BJ (cell line): ENCODE results near the gene PODNL1. TPM values are rescaled to one million over a fixed set of nuclear protein-coding genes. Genes with fewer than 3 reads are reported as not detected.

Source experiments
- CTCF ChIA-PET: fragments of 350-600 bp; formaldehyde crosslinking; extraction: SDS; loops from one replicate; lab custom pipeline; 2021; ENCODE audit warnings: antibody characterized with exemption, inconsistent platforms; lab: Yijun Ruan, JAX
- POLR2A ChIA-PET: fragments of 300-600 bp; sonication (Branson Sonifier 250); formaldehyde crosslinking; extraction: SDS; loops from one replicate; lab custom pipeline; 2021; ENCODE audit warnings: antibody characterized with exemption; lab: Charles Lee
- DNase-seq: peaks from one replicate; pipeline ENCODE4 v3.0.0-alpha.2; 2011; ENCODE audit warnings: low read depth
- H3K27me3 ChIP-seq: 2 replicates; pipeline ENCODE4 v1.6.0; 2011; ENCODE audit warnings: low read length; ENCODE audit not compliant: control insufficient read depth, insufficient read depth
- H3K36me3 ChIP-seq: 2 replicates; pipeline ENCODE4 v1.5.1; 2011; ENCODE audit warnings: low read length; ENCODE audit not compliant: control insufficient read depth, insufficient read depth
- H3K4me3 ChIP-seq: 2 replicates; pipeline ENCODE4 v1.5.1; 2011; ENCODE audit warnings: low read depth, mild to moderate bottlenecking, control low read depth, low read length
- CTCF ChIP-seq: IDR thresholded peaks from 2 replicates; pipeline ENCODE4 v1.5.1; 2011; ENCODE audit warnings: low read depth, mild to moderate bottlenecking, control low read depth, inconsistent platforms, low read length, moderate library complexity; ENCODE audit not compliant: insufficient read depth
- polyA plus RNA-seq: library from polyadenylated mRNA; depleted of rRNA; stranded (reverse); fragments of >200 nt; gene quantifications from 2 replicates; pipeline ENCODE4 v1.2.3, GENCODE V29; 2011

Gene PODNL1
- polyA plus RNA-seq, 1 experiment: 18.6 TPM

- CTCF ChIA-PET: no interaction called here
These were observed 32.3 kb downstream of the PODNL1 start, which contains the start of the genes BRME1 and CC2D1A for GRCh38 chr19:13905634-13906520. Gene BRME1 (minus strand): TSS chr19:13906117. CDS start chr19:13904892, 1,225 bp downstream. Gene CC2D1A (plus strand): TSS chr19:13906201. CDS start chr19:13906442, 241 bp downstream.

GRCh38 chr19:13902993-13903555 is 35.1 kb downstream of the PODNL1 start:
- DNase-seq: no peak
- Histone ChIP-seq H3K36me3 (no peaks in the 10 kb centered on the region), H3K27me3 (no peaks in the 10 kb centered on the region), H3K4me3 (no peak overlapping the region)
- TF ChIP-seq CTCF: peak; percentile 20; the same call in 1 of the 2 replicates
- ChIA-PET POLR2A (no interaction called here), CTCF (interaction anchor here (0.6 to 1.1 kb wide), 2 partner anchors 9 to 29 kb away, joined by 3 read pairs; no protein-coding TSS in a partner anchor)

More at GRCh38 chr19:13905634-13906520, 32.3 kb downstream of the PODNL1 start, which contains the start of the genes BRME1 and CC2D1A:
- no peak for DNase-seq
- Histone ChIP-seq H3K4me3 (peak within 1 kb of the TSS; percentile 99), H3K27me3 (no peaks in the 10 kb centered on the region), H3K36me3 (peaks cover 2% of the 10 kb centered on the region; the same call in 1 of the 2 replicates)
- TF ChIP-seq CTCF: no peak
- POLR2A ChIA-PET: no interaction called here

GRCh38 chr19:13899912-13900584 is 38.2 kb downstream of the PODNL1 start:
- no peaks in the 10 kb centered on the region for H3K36me3 ChIP-seq
- H3K4me3 ChIP-seq: no peak overlapping the region
- no peak for TF ChIP-seq CTCF
- DNase-seq: no peak
- POLR2A ChIA-PET: no interaction called here
- CTCF ChIA-PET: interaction anchor here (1.1 to 1.6 kb wide), 2 partner anchors 19 to 159 kb away, joined by 3 to 6 read pairs; no protein-coding TSS in a partner anchor
- H3K27me3 ChIP-seq: no peaks in the 10 kb centered on the region

GRCh38 chr19:13899393-13899792 is 38.8 kb downstream of the PODNL1 start:
- Histone ChIP-seq H3K36me3 (no peaks in the 10 kb centered on the region), H3K4me3 (no peak overlapping the region), H3K27me3 (no peaks in the 10 kb centered on the region)
- DNase-seq: no peak
- CTCF ChIA-PET: interaction anchor here (1.1 to 1.6 kb wide), 2 partner anchors 18 to 160 kb away, joined by 3 to 6 read pairs; no protein-coding TSS in a partner anchor
- TF ChIP-seq CTCF: no peak
- POLR2A ChIA-PET: no interaction called here
